SKM-1 treated with dmso at 0.1 percent for 144 hours (cell line): Measurements from ENCODE around the gene CFL1.

Experiments
- DNase-seq: peaks from one replicate; lab custom pipeline; 2025; ENCODE audit not compliant: unreplicated experiment; lab: John Stamatoyannopoulos, UW

CFL1 gene

DNA sequence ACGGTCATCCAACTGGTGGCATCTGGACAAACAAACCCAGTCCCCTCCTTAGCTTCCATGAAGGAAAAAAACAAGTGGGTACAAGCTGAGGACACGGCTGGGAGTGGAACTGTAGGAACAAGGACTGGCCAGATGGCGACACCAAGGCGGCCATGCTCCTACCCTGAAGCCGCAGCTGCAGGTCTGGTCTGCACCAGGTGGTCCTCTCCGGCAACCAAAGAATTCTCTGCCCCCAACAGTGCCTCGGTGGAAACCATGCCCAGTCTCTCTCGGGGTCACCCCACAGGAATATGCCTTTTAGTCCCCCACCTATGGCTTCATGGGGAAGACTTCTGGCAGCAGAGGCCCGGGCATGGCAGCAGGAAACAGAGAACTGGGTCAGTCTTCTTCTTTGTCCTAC lies 48.5 kb downstream of the CFL1 start:
- no peak for DNase-seq

DNA sequence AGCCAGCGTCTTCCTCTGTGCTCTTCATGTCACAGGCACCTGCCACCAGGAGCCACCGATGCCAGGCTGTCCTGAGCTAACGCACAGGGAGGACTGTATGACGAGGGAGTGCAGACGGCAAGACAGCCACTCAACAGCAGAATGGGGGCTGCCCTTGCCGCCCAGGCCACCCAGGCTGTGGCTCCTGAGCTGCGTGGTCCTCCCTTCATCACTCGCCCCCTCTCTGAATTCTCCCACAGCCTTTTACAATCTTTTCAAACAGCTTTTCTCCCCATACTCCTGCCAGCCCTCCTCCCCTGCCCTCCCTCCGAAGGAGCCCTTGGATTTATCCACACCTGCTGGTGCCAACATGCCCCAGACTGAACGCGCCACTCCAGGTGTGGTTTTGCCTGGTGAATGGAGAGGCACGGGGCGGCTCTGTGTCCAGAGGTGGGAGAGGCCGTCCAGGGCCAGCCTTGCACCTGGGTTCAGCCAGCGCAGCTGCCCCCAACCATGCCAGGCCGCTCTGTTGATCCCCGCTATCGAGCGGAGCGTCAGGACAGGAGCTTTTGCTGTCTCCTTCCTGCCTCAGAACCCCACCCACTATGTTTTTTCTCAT lies 49.1 kb downstream of the CFL1 start:
- DNase-seq = no peak

DNA sequence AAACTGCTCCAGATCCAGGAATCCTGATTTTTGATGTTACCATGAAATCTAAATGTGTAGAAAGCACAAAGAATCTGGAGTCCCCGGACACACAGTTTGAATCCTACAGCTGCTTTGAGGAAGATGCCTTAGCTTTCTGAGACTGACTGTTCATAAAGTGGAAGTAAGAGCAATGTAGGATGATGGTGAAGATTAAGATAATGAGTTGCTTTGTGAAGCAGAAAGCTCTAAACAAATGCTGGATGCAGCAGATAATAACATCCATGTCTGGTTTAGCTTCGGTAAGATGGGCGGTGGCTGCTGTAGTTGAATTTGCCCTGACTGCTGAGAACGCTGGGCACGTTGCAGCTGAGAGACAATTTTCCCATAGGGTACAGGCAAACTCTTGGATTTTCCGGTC lies 51.0 kb downstream of the CFL1 start:
- no peak for DNase-seq
